Gastroesophageal sphincter (tissue), 3 donors: Measurements from ENCODE around the gene MACO1.

Experiments
- EP300 ChIP-seq: sonication (generic); formaldehyde crosslinking; IDR thresholded peaks from one replicate; pipeline ENCODE4 v1.6.1; 2017; ENCODE audit warnings: antibody characterized with exemption, mild to moderate bottlenecking
- TF ChIP-seq, protein P1 (sequence below), 4 experiments: fragments of 200-600 bp in 2 of 4; fragments of 450-650 bp in 2 of 4; sonication (generic) in 1 of 4; IDR thresholded peaks; one replicate each; pipeline ENCODE4 v1.5.1; 2017 to 2019; ENCODE audit warnings: antibody characterized with exemption in 4 of 4, mild to moderate bottlenecking in 2 of 4, moderate library complexity in 2 of 4

DNA sequence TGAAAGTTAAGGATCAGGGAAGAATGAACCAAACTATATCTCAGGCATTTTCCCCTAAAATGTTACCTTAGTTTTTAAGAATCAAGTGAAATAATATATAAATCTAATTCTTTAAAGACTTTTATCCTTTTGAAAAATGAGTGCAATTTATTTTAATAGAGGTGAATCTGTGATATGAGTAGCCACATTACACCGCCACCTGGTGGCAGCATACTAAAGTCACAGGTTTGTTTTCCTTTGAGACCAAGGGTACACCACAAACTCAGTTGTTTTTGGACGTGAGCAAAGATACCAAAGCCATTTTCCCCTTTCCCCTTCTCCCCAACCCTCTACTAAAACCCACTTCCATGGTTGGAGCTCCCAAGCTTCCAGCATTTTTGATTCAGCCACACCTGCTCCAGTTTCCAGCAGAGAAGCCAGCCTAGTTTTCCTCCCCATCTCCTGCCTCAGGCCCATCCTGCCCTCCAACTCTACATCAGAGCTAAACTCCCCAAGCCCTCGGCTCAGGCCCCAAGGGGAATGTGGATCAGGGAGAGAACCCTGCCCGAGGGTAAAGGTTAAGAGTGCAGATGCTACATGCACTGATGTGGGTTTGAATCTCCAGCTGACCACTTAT is 89.9 kb downstream of the MACO1 start:
- TF ChIP-seq, protein P1, sequence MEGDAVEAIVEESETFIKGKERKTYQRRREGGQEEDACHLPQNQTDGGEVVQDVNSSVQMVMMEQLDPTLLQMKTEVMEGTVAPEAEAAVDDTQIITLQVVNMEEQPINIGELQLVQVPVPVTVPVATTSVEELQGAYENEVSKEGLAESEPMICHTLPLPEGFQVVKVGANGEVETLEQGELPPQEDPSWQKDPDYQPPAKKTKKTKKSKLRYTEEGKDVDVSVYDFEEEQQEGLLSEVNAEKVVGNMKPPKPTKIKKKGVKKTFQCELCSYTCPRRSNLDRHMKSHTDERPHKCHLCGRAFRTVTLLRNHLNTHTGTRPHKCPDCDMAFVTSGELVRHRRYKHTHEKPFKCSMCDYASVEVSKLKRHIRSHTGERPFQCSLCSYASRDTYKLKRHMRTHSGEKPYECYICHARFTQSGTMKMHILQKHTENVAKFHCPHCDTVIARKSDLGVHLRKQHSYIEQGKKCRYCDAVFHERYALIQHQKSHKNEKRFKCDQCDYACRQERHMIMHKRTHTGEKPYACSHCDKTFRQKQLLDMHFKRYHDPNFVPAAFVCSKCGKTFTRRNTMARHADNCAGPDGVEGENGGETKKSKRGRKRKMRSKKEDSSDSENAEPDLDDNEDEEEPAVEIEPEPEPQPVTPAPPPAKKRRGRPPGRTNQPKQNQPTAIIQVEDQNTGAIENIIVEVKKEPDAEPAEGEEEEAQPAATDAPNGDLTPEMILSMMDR (IDR thresholded peaks at IDR 0.05), result peak in 3 of 4 experiments; percentile 82 to 87 (median 83)
- TF ChIP-seq EP300, result no peak
